CD4-positive, alpha-beta T cell treated with Interleukin-17A for 4 hours (primary cell): ENCODE data around the gene GIMAP8.
"Not testable (repeated sequence)": the region's sequence is repeated elsewhere in the genome, so short reads cannot be mapped to it uniquely, and the experiment has no call there.

Source experiments
- DNase-seq: peaks from one replicate; pipeline ENCODE4 v3.0.0-alpha.2; 2020; ENCODE audit warnings: mixed read lengths

GIMAP8 gene

GRCh38 chr7:150441524-150441923, 8.9 kb upstream of the GIMAP8 start:
- DNase-seq, result no peak

DNA sequence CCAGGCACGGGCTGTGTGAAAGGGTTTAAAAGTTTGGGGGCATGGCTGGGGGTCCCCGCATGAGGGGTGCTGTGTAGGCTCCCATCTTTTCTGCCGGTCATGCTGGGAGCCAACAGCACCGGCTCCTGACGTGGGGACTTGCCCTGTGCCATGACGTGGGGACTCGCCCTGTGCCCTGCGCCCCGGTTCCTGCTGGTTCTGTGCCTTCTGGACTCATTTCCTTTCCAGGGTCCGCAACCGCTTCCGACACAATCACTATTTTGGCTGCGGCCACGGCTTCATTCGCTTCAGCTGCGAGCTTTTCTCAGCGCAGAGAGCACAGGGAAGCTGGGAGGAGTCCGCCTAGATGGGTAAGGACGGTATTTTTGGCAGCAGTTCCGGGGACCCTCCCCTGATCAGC, 7.6 kb upstream of the GIMAP8 start:
- no peak for DNase-seq

DNA sequence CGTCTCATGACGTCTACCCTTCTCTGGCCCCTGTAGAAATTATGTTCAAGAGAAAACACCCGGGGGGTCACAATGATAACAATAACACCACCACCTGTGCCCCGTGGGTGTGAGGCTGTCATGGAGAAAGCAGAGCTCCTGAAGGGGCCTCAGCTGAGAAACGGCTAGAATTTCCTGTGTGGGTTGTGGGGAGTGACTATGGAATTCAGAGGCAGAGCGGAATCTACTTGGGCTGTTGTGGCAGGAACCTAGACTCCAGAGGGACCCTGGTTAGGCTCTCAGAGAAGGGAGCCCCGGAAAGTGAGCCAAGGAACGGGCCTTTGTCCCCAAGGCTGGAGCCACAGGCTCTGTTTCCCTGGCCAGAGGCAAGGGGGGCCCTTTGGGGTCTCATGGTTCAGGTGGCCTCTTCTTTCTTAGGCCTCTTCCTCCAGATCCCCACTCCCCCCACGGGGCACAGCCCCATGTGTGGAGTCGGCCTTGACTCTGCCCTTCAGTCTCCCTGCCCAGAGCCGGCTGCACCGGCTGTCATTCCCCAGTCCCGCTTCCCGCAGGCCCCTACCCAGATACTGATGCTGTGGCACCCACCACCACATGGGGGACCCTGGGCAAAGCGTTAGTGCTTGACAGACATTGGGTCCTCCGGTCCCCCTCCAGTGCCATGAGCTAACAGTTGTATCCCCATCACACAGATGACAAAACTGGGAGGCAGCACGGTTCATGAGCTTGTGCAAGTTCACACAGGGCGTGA, 6.5 kb upstream of the GIMAP8 start:
- DNase-seq, result no peak

- no peak for DNase-seq
These were observed 5.6 kb upstream of the GIMAP8 start for GRCh38 chr7:150444674-150445365.

GRCh38 chr7:150446288-150446938, 4.0 kb upstream of the GIMAP8 start:
- peak; percentile 40 for DNase-seq

- no peak for DNase-seq
These were observed 2.3 kb upstream of the GIMAP8 start for GRCh38 chr7:150447966-150448788.

DNA sequence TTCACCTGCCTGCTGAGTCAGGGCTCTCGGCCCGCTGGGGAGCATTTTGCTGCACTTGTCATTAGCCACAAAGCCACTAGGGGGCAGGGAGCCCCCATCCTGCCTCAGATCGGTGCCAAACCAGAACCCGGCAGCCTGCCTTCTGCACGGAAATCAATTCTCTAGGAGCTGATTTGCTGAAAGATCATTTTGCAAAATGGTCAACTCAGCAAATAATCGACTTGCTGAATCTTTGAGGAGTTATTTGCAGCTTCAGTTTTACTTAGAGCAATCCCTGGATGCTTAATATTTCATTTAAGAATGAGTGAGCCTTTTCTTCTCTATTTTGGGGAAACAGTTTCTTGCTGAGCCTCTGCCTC, 1.7 kb upstream of the GIMAP8 start:
- DNase-seq, result peak; percentile 93

- DNase-seq, result peak; percentile 35
These were observed 1.1 kb upstream of the GIMAP8 start for GRCh38 chr7:150449206-150449952.

DNA sequence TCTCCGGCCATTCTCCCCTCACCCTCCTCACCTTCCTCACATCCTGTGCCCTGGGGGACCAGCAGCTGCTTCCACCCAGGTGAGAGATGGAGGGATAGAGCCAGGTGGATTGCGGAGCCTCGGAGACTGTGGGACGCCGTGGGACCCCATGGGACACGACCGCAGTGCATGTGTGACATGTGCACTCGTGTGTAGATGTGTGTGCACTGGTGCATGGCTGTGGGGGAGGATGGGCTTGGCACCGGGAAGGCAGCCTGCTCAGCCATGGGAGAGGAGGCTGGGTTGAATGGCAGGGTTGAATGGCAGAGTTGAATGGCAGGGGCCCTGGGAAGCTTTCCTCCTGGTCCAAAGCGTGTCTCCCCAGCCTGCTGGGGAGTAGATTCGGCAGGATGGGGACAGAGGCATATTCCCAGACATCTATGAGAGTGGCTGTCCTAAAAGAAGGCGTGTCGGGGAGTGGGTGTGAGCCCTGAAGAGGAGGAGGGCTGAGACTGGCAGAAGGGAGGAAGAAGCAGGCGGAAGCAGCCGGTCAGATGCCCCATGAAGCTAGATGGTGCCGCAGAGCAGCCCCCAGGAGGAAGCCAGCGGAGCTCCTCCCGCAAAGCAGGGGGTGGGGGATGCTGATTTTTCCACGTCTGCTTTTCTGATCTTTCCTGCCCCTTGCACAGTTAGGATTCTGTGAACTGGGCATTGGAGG, 815 bp downstream of the GIMAP8 start:
- DNase-seq, result peak; percentile 88

DNA sequence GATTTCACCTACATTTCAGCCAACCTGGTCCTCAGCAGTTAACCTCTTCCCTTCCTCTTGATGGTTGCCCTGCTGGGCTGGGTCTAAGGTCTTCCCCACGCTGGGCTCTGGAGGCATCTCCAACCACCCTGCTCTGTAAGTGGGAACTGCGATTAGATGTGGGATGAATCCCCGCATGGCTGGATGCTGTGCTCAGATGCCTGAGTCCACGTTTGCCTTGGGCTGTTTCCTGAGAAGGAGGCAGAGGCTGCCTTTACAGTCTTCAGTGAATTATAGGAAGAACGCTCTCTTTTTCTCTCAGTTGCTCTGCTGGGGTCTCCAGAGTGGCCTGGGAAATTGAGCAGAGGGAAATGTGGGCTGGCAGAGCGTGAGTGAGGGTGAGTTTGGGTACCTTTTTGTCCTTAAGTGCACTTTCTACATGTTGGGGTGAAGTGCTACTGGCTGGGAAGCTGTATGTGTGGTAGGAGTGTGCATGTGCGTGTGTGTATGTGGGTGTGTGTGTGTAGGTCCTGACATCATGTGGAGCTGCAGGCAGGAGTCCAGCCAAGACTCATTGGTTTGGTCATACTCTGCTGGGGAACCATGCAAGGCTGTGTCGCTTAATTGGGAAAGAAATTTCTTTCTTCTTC, 1.5 kb downstream of the GIMAP8 start:
- DNase-seq, result peak; percentile 68

DNA sequence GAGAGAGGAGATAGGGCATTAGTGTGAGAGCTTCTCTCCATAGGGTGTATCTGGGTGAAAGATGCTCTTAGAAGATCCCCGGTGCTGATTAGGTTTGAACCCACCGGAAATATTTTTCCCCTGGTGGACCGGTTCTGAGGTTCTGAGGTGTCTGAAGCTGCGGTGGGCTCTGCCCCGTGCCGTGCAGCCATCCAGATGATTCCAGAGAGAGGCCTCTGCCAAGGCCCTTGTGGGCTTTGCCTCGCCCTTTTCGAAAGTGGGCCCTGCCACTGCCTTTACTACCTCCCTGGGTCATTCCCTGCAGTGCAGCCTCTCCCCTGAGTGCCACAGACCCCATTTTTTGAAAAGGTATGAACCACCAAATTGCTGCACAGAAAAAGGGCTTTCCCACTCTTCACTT, 2.8 kb downstream of the GIMAP8 start:
- peak; percentile 63 for DNase-seq

DNA sequence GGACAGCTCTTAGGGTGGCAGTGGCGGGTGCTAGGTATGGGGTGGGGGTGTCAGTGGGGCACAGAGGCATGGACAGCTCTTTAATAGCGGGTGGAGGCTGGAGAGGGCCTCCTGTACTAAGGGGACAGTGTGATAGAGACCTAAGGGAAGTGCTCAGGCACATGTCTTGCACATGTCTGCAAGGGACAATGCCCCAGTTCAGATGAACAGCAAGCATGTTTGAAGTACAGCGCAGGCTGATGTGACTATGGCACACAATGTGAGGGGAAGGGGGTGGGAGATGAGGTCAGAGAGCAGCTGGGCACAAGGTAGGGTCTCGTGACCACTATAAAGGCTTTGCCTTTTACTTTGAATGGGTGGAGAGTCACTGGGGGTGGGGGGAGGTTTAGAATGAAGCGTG, 3.5 kb downstream of the GIMAP8 start:
- peak; percentile 31 for DNase-seq

DNA sequence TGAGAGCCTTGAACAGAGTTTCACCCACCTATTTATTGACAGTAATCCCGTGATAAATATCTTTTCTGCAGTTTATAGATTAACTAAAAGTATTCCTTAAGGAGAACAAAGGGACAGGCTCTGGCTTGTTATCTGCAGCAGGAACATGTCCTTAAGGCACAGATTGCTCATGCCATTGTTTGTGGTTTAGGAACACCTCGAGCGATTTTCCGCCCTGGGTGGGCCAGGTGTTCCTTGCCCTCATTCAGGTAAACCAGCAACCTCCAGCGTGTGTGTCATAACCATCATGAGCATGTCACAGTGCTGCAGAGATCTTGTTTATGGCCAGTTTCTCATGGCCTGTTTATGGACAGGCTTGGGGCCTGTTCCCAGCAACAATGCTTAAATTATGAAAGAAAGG, 6.6 kb downstream of the GIMAP8 start:
- DNase-seq, result not testable (repeated sequence)

- no peak for DNase-seq
These were observed 7.8 kb downstream of the GIMAP8 start for GRCh38 chr7:150458235-150458634.

DNA sequence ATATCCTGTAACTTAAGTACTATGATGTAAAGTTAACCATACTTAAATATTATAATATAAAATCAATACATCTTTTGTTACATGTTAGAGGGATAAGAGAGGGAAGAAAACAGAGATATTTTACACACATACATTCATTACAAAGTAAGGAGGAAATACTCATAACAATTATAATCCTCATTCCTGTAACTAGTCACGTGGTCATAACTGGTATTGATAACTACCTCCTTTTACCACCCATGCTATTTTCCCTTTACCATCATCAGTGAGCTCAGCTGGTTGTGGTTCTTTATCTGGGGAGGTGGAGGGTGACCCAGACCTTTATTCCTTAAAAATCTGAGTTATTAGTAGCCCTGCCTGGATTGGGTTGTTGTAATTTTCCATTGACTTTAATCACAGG, 8.3 kb downstream of the GIMAP8 start:
- no peak for DNase-seq

DNA sequence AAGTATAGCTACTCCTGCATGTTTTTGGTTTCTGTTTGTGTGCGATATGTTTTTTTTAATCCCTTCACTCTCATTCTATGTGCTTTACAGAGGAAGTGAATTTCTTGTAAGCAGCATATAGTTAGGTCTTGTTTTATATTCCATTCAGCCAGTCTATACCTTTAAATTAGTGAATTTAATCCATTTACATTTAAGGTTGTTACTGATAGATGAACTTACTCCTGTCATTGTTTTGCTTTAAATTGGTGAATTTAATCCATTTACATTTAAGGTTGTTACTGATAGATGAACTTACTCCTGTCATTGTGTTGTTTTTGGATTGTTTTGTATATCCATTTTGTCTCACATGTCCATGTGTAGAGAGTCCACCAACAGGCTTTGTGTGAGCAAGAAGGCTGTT, 11.1 kb downstream of the GIMAP8 start:
- DNase-seq, result no peak

DNA sequence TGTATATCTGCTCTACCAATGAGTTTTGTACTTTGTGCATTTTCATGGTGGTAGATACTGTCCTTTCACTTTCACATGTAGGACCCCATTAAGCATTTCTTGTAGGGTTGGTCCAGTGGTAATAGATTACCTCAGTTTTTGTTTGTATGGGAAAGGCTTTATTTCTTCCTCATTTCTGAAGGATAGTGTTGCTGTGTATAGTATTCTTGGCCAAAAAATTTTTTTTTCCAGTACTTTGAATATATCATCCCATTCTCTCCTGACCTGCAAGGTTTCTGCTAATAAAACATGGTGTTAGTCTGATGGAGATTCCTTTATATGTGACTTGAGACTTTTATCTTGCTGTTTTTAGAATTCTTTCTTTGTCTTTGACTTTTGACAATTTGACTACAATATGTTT, 12.0 kb downstream of the GIMAP8 start:
- no peak for DNase-seq

DNA sequence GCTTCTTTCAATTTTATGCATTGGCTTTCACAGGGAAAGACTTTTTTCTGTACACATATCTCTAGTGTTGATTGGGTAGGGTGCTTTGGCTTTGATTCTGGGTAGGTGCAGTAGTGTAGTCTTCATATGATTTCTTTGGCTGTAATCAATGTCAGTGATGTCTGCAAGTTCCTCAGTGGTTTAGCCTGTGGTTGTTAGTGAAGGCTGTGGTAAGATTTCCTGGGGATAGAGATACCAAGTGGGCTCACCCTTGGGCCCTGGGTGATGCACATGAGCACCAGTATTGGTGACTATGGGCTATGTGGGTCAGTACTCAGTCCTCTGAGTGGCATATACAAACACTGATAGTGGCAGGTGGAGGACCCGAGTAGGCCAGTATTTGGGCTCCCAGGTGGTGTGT, 13.0 kb downstream of the GIMAP8 start:
- no peak for DNase-seq

GRCh38 chr7:150464962-150465361, 14.5 kb downstream of the GIMAP8 start:
- peak; percentile 18 for DNase-seq

GRCh38 chr7:150465414-150465813, 15.0 kb downstream of the GIMAP8 start:
- DNase-seq, result no peak

- no peak for DNase-seq
These were observed 16.0 kb downstream of the GIMAP8 start for GRCh38 chr7:150466477-150466876.
